ENCODE measurements around the gene BIN1.

BIN1 gene

DNA sequence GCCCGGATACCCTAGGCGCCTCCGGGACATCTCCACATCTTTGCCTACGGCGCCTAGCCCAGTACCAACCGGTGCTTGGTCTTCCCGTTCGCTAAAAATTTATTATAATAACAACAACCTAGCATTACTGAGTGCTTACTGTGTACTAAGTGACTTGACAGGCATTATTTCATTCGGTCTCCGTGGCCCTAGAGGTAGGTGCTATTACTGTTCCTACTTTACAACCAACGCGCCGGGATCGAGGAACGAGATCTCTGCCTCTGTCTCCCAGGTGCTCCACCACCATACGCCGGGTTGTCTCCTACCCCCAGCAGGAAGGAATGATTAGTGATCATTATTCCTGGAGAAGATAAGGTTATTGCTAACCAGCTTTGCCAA lies 657 bp upstream of the BIN1 start:
- TF ChIP-seq CTCF (conservative IDR thresholded peaks at IDR 0.05): peak; percentile 29; the same call in 1 of the 2 replicates
- H3K27ac ChIP-seq: peak overlapping the region; percentile 92

GRCh38 chr2:127106457-127106990 lies 430 bp downstream of the BIN1 start:
- peak overlapping the region; percentile 92 for H3K27ac ChIP-seq
- no peak for TF ChIP-seq CTCF (conservative IDR thresholded peaks at IDR 0.05)

- TF ChIP-seq CTCF (conservative IDR thresholded peaks at IDR 0.05): no peak
- H3K27ac ChIP-seq: peak overlapping the region; percentile 92
Measured at GRCh38 chr2:127105656-127106456, 1.1 kb downstream of the BIN1 start.

- peak overlapping the region; percentile 92 for H3K27ac ChIP-seq
- TF ChIP-seq CTCF (conservative IDR thresholded peaks at IDR 0.05): no peak
Measured at GRCh38 chr2:127104881-127105655, 1.9 kb downstream of the BIN1 start.

GRCh38 chr2:127104166-127104660 lies 2.7 kb downstream of the BIN1 start:
- no peak for TF ChIP-seq CTCF (conservative IDR thresholded peaks at IDR 0.05)
- no peak overlapping the region for H3K27ac ChIP-seq

- no peak overlapping the region; the same call in 1 of the 2 replicates for H3K27ac ChIP-seq
- TF ChIP-seq CTCF (conservative IDR thresholded peaks at IDR 0.05): no peak
Measured at GRCh38 chr2:127103243-127104165, 3.5 kb downstream of the BIN1 start.

Measured in VCaP (cell line).